PC-3 (cell line): ENCODE measurements around the gene MPP2. TPM values are rescaled to one million over a fixed set of nuclear protein-coding genes. Genes with fewer than 3 reads are reported as not detected.

Experiments used
- ATAC-seq: fragments of 200-7000 bp; cut with Tn5 transposase; 2 replicates; pipeline ENCODE4 v1.9.1; 2020; ENCODE audit warnings: mild to moderate bottlenecking, moderate library complexity
- BruUV-seq: library from RNA; stranded (reverse); fragments of 400-500 nt; replicated peaks from 2 replicates; lab custom pipeline; 2021; lab: Mats Ljungman, UMichigan
- CTCF ChIA-PET: fragments of 300-600 bp; sonication (Branson Sonifier 250); formaldehyde crosslinking; loops from one replicate; lab custom pipeline; 2022; ENCODE audit warnings: antibody characterized with exemption; lab: Charles Lee
- POLR2A ChIA-PET: fragments of 300-600 bp; sonication (Branson Sonifier 250); formaldehyde crosslinking; loops from one replicate; lab custom pipeline; 2022; ENCODE audit warnings: antibody characterized with exemption; ENCODE audit not compliant: unreplicated experiment; lab: Charles Lee
- DNase-seq: peaks from one replicate; pipeline ENCODE4 v3.0.0-alpha.2; 2015
- H2AFZ ChIP-seq: fragments of 300-600 bp; sonication (generic); 2 replicates; pipeline ENCODE4 v1.6.0; 2016; ENCODE audit warnings: antibody characterized with exemption, low read length
- H3F3A ChIP-seq: fragments of 300-600 bp; sonication (generic); one replicate; pipeline ENCODE4 v1.6.0; 2017; ENCODE audit warnings: antibody characterized with exemption, low read length, control low read depth, mild to moderate bottlenecking; ENCODE audit not compliant: unreplicated experiment
- H3K27ac ChIP-seq: fragments of 300-600 bp; sonication (generic); 2 replicates; pipeline ENCODE4 v1.5.1; 2016; ENCODE audit warnings: mild to moderate bottlenecking, low read length
- H3K27me3 ChIP-seq: fragments of 300-600 bp; sonication (generic); 2 replicates; pipeline ENCODE4 v1.6.1; 2016; ENCODE audit warnings: low read length, mixed read lengths
- H3K36me3 ChIP-seq: fragments of 300-600 bp; sonication (generic); 2 replicates; pipeline ENCODE4 v1.6.1; 2016; ENCODE audit warnings: low read depth, mixed run types, low read length, mixed read lengths
- H3K4me1 ChIP-seq: fragments of 300-600 bp; sonication (generic); 2 replicates; pipeline ENCODE4 v1.5.1; 2016; ENCODE audit warnings: low read length; ENCODE audit not compliant: insufficient read depth
- H3K4me2 ChIP-seq: fragments of 300-600 bp; sonication (generic); 2 replicates; pipeline ENCODE4 v1.6.0; 2016; ENCODE audit warnings: low read length
- H3K4me3 ChIP-seq: fragments of 300-600 bp; sonication (generic); 2 replicates; pipeline ENCODE4 v1.5.1; 2016; ENCODE audit warnings: mild to moderate bottlenecking, low read length, mixed read lengths
- H3K79me2 ChIP-seq: fragments of 300-600 bp; sonication (generic); 2 replicates; pipeline ENCODE4 v1.6.1; 2017; ENCODE audit warnings: low read length, mixed read lengths
- H3K9ac ChIP-seq: fragments of 300-600 bp; sonication (generic); 2 replicates; pipeline ENCODE4 v1.6.0; 2016; ENCODE audit warnings: mild to moderate bottlenecking, low read length
- H3K9me2 ChIP-seq: fragments of 300-600 bp; sonication (generic); replicated peaks from 2 replicates; pipeline ENCODE4 v1.6.1; 2016; ENCODE audit warnings: mixed run types, low read length, mixed read lengths
- H3K9me3 ChIP-seq: fragments of 300-600 bp; sonication (generic); 2 replicates; pipeline ENCODE4 v1.6.1; 2016; ENCODE audit warnings: low read length, mixed read lengths
- H4K20me1 ChIP-seq: fragments of 300-600 bp; sonication (generic); 2 replicates; pipeline ENCODE4 v1.6.1; 2016; ENCODE audit warnings: low read length, mixed read lengths
- CTCF ChIP-seq: fragments of 300-600 bp; sonication (generic); conservative IDR thresholded peaks from 2 replicates; pipeline ENCODE4 v1.5.1; 2017; ENCODE audit warnings: antibody characterized with exemption, low read depth, mild to moderate bottlenecking, low read length
- EZH2 ChIP-seq: fragments of 300-600 bp; sonication (generic); IDR thresholded peaks from one replicate; pipeline ENCODE4 v1.6.1; 2017; ENCODE audit warnings: antibody characterized with exemption, mild to moderate bottlenecking, low read length; ENCODE audit not compliant: unreplicated experiment
- EZH2phosphoT487 ChIP-seq: fragments of 300-600 bp; sonication (generic); IDR thresholded peaks from 2 replicates; pipeline ENCODE4 v1.6.1; 2018; ENCODE audit warnings: mild to moderate bottlenecking, antibody characterized with exemption, low read length, borderline replicate concordance
- intact Hi-C: fragments of 100-400 bp; cut with micrococcal nuclease; formaldehyde crosslinking; loops from 2 replicates; pipeline ENCODE4 v1.9.0; 2023
- total RNA-seq: library from RNA; depleted of rRNA; stranded (reverse); fragments of >200 nt; gene quantifications from 2 replicates; pipeline ENCODE4 v1.2.3, GENCODE V29; 2014

Gene MPP2
- total RNA-seq, 1 experiment from 2014 or later: 8.2 TPM

GRCh38 chr17:43949781-43950180 is 42.4 kb upstream of the MPP2 start:
- Histone ChIP-seq H3K79me2 (no peaks in the 10 kb centered on the region), H3K9me2 (no peaks in the 10 kb centered on the region), H3K36me3 (no peaks in the 10 kb centered on the region), H3K4me1 (no peaks in the 10 kb centered on the region), H3K9me3 (no peaks in the 10 kb centered on the region), H3K4me2 (no peak overlapping the region), H3K9ac (no peak overlapping the region), H3K27me3 (no peaks in the 10 kb centered on the region), H2AFZ (no peak overlapping the region), H3K4me3 (no peak overlapping the region), H3K27ac (no peak overlapping the region), H4K20me1 (no peaks in the 10 kb centered on the region), H3F3A (no peaks in the 10 kb centered on the region)
- POLR2A ChIA-PET: no interaction called here
- TF ChIP-seq EZH2phosphoT487 (no peak), CTCF (peak; percentile 33; the same call in 1 of the 2 replicates)
- CTCF ChIA-PET: no interaction called here
- BruUV-seq: no TSS peak
- ATAC-seq: peak; percentile 49; the same call in 1 of the 2 replicates
- intact Hi-C loops: no loop called here
- DNase-seq: no peak

GRCh38 chr17:43946781-43947180 is 39.4 kb upstream of the MPP2 start:
- Histone ChIP-seq H3K79me2 (no peaks in the 10 kb centered on the region), H3K9ac (no peak overlapping the region), H3K9me2 (no peaks in the 10 kb centered on the region), H3K4me2 (no peak overlapping the region), H3F3A (no peaks in the 10 kb centered on the region), H2AFZ (no peak overlapping the region), H3K27ac (no peak overlapping the region), H3K9me3 (no peaks in the 10 kb centered on the region), H4K20me1 (no peaks in the 10 kb centered on the region), H3K4me3 (no peak overlapping the region), H3K36me3 (no peaks in the 10 kb centered on the region), H3K4me1 (no peaks in the 10 kb centered on the region), H3K27me3 (no peaks in the 10 kb centered on the region)
- ATAC-seq: no peak
- BruUV-seq: no TSS peak
- intact Hi-C loops: no loop called here
- ChIA-PET POLR2A (no interaction called here), CTCF (interaction anchor here (0.5 kb wide), 1 partner anchor 47 kb away, joined by 4 read pairs; no protein-coding TSS in a partner anchor)
- TF ChIP-seq EZH2: no peak
- TF ChIP-seq CTCF: no peak
- TF ChIP-seq EZH2phosphoT487: no peak
- DNase-seq: no peak

- Histone ChIP-seq H3F3A (no peaks in the 10 kb centered on the region), H3K27ac (no peak overlapping the region), H3K36me3 (no peaks in the 10 kb centered on the region), H2AFZ (no peak overlapping the region), H3K4me1 (no peaks in the 10 kb centered on the region), H3K9me3 (no peaks in the 10 kb centered on the region), H3K9me2 (no peaks in the 10 kb centered on the region), H4K20me1 (no peaks in the 10 kb centered on the region), H3K79me2 (no peaks in the 10 kb centered on the region), H3K4me2 (no peak overlapping the region), H3K9ac (no peak overlapping the region), H3K4me3 (no peak overlapping the region), H3K27me3 (no peaks in the 10 kb centered on the region)
- DNase-seq (no peak), ATAC-seq (no peak)
- intact Hi-C loops: no loop called here
- no peak for TF ChIP-seq CTCF
- ChIA-PET CTCF (interaction anchor here (0.6 kb wide), 1 partner anchor 172 kb away, joined by 11 read pairs; no protein-coding TSS in a partner anchor), POLR2A (no interaction called here)
- BruUV-seq: no TSS peak
These were observed 37.9 kb upstream of the MPP2 start for GRCh38 chr17:43945074-43945829.
